NCI-H524 treated with DMSO at 0.1 percent for 48 hours (cell line): ENCODE results near the gene ZBTB14.

Experiments used
- DNase-seq: peaks from one replicate; lab custom pipeline; 2025; lab: John Stamatoyannopoulos, UW

The ZBTB14 gene

DNA sequence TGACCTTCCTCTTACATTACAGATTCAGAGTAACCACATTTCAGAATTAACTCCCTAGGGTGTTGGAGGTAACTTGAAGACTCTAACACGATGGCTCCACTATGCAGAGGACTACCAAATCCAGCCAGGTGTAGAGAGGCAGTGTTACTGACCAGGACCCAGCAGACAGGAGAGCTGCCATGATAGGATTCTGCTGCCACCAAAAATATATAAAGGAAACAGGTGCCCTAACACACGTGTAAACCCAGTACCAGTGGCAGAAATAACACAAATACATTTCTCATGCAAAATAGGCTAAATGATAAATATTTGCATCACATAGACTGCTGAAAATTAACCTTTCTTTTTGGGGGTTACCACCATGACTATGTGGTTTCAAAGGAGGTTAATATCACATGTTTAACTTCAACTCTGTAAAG lies 7.0 kb downstream of the ZBTB14 start:
- no peak for DNase-seq

DNA sequence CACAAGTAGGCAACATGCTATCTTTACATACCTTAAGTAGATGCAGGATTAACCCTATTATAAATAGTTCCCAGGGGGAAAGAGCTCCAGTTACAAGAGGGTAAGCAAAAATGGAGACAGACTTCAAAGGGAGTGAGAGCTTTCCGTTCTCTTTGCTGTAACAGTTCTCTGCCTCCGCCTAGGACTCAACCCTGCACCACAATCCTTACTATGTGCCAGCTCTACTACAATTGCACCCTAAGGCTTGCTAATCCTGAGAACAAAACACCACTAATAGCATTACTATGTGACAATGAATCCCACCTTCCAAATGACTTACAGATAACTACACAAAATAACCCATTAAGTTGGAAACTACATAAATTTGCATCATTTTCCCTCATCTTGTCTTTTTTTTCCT lies 7.7 kb downstream of the ZBTB14 start:
- peak; percentile 71 for DNase-seq

DNA sequence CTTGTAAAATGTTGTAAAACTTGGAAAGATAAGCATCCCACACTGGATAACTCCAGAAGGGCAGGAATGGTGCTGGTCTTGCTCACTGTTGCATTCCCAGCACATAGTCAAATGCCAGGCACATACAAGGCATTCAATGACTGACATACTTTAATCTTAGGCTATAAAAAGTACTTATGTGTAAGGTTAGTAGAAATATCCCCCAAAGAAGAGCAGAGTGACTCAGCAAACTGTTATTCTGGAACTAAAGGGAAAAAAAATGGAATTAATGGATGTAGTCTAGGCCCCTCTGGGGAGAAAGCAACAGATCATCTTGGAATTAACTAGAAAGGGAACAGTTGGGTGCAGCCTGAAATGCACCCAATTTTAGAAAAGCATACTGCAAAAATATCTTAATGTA lies 9.0 kb downstream of the ZBTB14 start:
- no peak for DNase-seq

DNA sequence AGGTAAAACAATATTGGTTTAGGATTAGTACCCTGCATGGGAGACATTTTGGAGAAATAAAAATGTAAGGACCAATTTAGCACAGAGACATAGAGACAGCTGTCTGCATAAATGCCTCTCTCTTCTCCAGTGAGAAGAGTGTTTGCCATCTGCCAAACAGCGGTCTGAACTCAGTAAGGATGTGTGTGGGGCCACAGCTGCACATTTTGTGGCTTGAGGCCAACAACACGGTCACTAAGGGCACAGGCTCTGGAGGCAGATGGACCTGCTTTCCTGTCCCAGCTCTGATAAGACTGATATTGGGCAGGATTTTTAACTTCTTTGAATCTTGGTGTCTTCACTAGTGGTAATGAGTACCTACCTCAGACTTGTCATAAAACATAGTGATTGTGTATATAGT lies 10.2 kb downstream of the ZBTB14 start:
- DNase-seq: peak; percentile 77

DNA sequence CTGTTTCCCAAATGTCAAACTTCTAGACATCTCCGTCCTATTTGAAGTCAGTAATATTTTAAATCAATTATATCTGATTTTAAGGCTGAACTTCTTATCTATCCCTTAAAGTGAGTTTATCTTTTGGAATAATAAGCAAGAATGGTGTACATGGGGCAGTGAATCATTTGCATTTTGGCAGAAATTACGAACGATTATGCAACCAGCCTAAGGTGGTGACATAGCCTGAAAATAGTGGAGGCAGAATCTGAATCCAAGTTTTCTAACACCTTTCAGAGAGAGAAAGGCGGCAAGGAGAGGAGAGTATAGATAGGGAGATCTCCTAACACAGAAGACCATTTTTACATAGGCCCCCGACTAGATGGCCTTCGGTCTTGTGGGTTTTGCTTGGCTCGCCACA lies 10.7 kb downstream of the ZBTB14 start:
- DNase-seq: no peak

DNA sequence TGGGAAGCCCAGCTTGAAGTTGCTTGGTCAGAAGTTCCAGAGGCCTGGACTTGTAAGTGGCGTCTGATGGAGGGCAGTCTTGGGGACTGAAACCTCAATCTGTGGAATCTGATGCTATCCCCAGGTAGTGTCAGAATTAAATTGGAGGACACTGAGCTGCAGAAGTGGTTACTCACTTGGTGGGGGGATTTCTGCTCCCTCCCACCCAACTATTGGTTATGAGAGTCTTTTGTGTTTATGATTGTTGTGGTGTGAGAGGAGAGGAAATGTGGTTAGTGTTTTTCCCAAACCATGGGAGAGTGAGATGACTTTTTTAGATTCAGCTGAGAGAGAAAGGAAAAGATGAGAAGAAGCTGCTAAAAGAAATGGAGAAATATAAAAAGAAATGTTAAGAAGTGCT lies 12.8 kb downstream of the ZBTB14 start:
- DNase-seq: no peak

DNA sequence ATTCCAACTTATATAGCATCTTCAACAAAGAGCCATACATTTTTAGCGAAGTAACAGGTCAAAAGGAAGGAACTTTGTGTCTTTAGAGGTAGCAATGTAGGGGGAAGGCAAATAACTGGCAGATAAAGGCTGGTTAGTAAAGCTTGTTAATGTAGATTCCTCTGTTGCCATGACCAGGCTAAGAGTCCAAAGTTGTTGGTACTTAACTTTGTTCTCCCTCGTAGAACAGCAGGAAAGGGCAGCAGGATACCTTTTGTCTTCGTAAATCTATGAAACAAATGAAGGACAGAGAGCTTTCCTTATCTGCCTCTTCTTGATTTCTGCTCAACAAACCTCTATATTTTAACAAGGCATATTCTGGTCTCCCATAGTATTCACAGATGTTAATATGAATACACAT lies 18.6 kb downstream of the ZBTB14 start:
- DNase-seq: no peak

DNA sequence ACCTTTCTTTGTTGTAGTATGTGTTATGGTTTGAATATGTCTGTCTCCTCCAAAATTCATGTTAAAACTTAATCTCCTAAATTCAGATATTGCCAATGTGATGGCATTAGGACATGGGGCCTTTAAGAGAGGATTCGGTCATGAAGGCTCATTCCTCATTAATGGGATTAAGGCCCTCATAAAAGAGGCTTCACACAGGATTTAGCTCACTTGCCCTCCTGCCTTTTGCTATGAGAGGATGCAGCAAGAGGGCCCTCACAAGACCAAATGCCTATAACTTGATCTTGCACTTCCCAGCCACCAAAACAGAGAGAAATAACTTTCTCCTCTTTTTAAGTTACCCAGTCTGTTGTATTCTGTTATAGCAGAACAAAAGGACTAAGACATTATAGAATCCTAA lies 19.7 kb downstream of the ZBTB14 start:
- peak; percentile 16 for DNase-seq

DNA sequence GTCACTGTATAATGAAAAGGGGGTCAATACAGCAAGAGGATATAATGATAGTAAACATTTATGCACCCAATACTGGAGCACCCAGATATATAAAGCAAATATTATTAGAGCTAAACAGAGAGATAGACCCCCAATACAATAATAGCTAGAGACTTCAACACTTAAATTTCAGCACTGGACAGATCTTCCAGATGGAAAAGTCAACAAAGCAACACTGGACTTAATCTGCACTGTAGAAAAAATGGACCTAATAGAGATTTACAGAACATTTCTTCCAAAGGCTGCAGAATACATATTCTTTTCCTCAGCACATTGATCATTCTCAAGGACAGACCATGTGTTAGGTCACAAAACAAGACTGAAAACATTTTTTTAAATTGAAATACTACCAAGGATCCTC lies 26.7 kb downstream of the ZBTB14 start:
- DNase-seq: no peak

DNA sequence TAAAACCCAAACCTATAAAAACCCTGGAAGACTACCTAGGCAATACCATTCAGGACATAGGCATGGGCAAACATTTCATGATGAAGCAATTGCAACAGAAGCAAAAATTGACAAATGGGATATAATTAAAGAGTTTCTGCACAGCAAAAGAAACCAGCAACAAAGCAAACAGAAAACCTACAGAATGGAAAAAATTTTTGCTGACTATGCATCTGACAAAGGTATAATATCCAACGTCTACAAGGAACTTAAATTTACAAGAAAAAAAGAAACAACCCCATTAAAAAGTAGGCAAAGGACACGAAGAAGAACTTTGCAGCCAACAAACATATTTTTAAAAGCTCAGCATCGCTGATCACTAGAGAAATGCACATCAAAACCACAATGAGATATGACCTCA lies 28.8 kb downstream of the ZBTB14 start:
- DNase-seq: no peak

DNA sequence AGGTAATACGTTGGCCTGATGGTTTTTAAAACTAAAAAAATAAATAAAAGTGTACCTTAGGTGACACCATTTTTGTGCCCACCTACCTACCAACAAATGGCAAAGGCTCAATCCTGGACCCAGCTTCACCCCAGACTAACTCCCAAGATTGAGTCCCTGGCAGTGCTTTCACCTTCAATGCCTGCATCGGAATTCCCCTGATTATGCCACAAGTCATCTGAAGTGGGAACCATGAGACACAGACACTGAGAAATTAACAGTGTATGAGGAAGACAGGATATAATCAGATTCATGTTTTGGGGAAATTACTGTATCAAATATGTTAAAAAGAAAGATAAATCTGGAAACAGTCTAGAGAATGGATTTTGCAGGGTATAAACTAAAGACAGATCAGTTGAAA lies 41.6 kb downstream of the ZBTB14 start:
- no peak for DNase-seq

DNA sequence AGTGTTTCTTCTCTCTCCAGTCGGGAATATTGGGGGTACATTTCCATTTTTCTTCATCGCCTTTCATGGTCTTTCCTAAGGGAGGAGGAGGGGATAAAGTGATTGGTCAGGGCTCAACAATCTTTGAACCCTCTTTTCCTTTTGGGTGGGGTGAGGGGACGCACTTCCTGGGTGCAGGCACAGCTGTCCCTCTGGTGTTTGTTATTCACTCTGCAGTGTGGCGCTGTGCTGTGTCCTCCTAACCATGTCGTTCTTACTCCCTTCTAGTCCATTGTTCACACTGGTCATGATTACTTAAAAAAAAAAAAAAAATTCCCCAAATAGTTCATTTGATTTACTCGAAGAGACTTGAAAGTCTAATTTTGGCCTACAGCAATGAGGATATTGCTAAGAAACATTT lies 44.4 kb downstream of the ZBTB14 start:
- DNase-seq: no peak

DNA sequence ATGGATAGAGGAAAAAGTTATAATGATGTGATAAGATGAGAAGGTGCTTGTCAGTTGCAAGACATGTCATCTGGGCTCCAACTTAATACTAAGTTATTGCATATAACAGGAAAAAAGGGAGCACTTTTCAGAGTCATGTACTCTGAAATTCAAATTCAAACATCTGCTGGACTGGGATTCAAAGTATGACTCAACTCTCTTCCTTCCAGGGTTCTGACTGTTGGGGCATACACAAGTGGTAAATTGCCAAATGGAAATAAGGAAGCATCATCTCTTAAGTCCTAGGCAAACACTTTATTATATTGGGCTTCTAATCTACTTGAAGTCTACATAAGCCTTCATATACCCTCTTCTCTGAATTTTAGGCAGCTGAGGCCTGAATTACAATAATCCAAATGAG lies 44.9 kb downstream of the ZBTB14 start:
- DNase-seq: no peak

DNA sequence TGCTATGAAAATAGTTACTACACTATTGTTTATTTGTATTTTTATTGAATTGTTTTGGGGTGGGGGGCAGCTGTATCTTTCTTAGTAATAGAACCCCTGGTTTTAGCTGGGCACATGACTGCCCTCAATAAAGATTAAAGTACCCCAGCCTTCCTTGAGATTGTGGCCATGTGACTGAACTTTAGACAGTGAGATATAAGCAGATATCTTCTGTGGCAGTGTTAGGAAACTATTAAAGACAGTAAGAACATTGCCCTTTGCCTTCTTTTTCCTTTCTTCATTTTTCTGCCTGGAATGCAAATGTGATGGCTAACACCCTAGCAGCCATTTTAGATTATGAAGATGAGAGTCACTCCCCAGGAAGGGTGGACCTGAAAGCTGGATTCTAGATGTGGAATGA lies 50.6 kb downstream of the ZBTB14 start:
- DNase-seq: no peak

DNA sequence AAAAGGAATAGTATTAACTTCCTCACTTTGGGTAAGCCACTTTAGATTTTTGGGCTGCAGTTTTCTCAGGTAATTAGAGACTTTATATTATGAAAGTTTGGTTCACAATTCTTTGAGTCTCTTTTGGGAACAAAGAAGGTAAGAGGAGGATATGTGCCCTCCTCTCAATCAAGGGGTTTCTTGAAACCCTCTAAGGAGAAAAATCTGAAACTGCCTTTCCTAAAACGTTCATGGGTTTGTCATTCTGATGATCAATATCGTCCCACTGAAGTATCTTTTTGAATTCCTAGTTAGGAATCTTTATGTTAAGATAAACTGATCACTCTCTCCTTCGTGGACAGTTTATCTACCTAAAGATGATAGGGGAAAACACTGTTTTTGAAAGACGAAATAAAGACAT lies 56.1 kb downstream of the ZBTB14 start:
- no peak for DNase-seq
